ENCODE data around the gene CEBPZ.
"Not testable (repeated sequence)": the region's sequence is repeated elsewhere in the genome, so short reads cannot be mapped to it uniquely, and the experiment has no call there.

The CEBPZ gene

GRCh38 chr2:37219046-37219445 is 12.3 kb downstream of the CEBPZ start:
- no peak for DNase-seq (ENCODE audit: low read depth in 2 of 2, low spot score in 1 of 2)

- DNase-seq (ENCODE audit: low read depth in 2 of 2, low spot score in 1 of 2), result no peak
Observed at GRCh38 chr2:37215250-37215649, 16.1 kb downstream of the CEBPZ start.

GRCh38 chr2:37211939-37212338 is 19.5 kb downstream of the CEBPZ start:
- DNase-seq (ENCODE audit: low read depth in 2 of 2, low spot score in 1 of 2), result no peak

- DNase-seq (ENCODE audit: low read depth in 2 of 2, low spot score in 1 of 2), result no peak
Observed at GRCh38 chr2:37211212-37211611, 20.2 kb downstream of the CEBPZ start.

- not testable (repeated sequence) for DNase-seq (ENCODE audit: low read depth in 2 of 2, low spot score in 1 of 2)
Observed at GRCh38 chr2:37206760-37207159, 24.6 kb downstream of the CEBPZ start.

- DNase-seq (ENCODE audit: low read depth in 2 of 2, low spot score in 1 of 2), result no peak
Observed at GRCh38 chr2:37205689-37206341, 25.6 kb downstream of the CEBPZ start.

GRCh38 chr2:37205071-37205661 is 26.2 kb downstream of the CEBPZ start:
- not testable (repeated sequence) for DNase-seq (ENCODE audit: low read depth in 2 of 2, low spot score in 1 of 2)

GRCh38 chr2:37203708-37204107 is 27.7 kb downstream of the CEBPZ start:
- no peak for DNase-seq (ENCODE audit: low read depth in 2 of 2, low spot score in 1 of 2)

GRCh38 chr2:37201766-37202165 is 29.6 kb downstream of the CEBPZ start:
- DNase-seq (ENCODE audit: low read depth in 2 of 2, low spot score in 1 of 2), result peak; percentile 20 to 56

GRCh38 chr2:37201208-37201607 is 30.2 kb downstream of the CEBPZ start:
- DNase-seq (ENCODE audit: low read depth in 2 of 2, low spot score in 1 of 2), result no peak

- DNase-seq (ENCODE audit: low read depth in 2 of 2, low spot score in 1 of 2), result no peak
Observed at GRCh38 chr2:37198681-37199065, 32.7 kb downstream of the CEBPZ start.

GRCh38 chr2:37196320-37197195 is 34.8 kb downstream of the CEBPZ start, which contains the start of gene CEBPZOS:
CEBPZOS (plus strand) TSS chr2:37196496; CDS start chr2:37199705, 3,209 bp downstream.
- peak; percentile 78 to 80 for DNase-seq (ENCODE audit: low read depth in 2 of 2, low spot score in 1 of 2)

- not testable (repeated sequence) for DNase-seq (ENCODE audit: low read depth in 2 of 2, low spot score in 1 of 2)
Observed at GRCh38 chr2:37195862-37196319, 35.5 kb downstream of the CEBPZ start.

GRCh38 chr2:37192551-37192950 is 38.8 kb downstream of the CEBPZ start:
- DNase-seq (ENCODE audit: low read depth in 2 of 2, low spot score in 1 of 2), result no peak

GRCh38 chr2:37191747-37192146 is 39.6 kb downstream of the CEBPZ start:
- no peak for DNase-seq (ENCODE audit: low read depth in 2 of 2, low spot score in 1 of 2)

GRCh38 chr2:37191253-37191652 is 40.1 kb downstream of the CEBPZ start:
- DNase-seq (ENCODE audit: low read depth in 2 of 2, low spot score in 1 of 2), result no peak

- DNase-seq (ENCODE audit: low read depth in 2 of 2, low spot score in 1 of 2), result no peak
Observed at GRCh38 chr2:37190290-37190689, 41.1 kb downstream of the CEBPZ start.

- DNase-seq (ENCODE audit: low read depth in 2 of 2, low spot score in 1 of 2), result no peak
Observed at GRCh38 chr2:37189452-37190153, 41.8 kb downstream of the CEBPZ start.

GRCh38 chr2:37188570-37188969 is 42.8 kb downstream of the CEBPZ start, which contains the start of gene SULT6B1:
SULT6B1 (minus strand) TSS chr2:37188670; CDS start chr2:37188640, 30 bp downstream.
- no peak for DNase-seq (ENCODE audit: low read depth in 2 of 2, low spot score in 1 of 2)

- no peak for DNase-seq (ENCODE audit: low read depth in 2 of 2, low spot score in 1 of 2)
Observed at GRCh38 chr2:37181726-37182684, 49.4 kb downstream of the CEBPZ start.

Measured in stimulated activated CD8-positive, alpha-beta memory T cell treated with anti-CD3 and anti-CD28 coated beads, Interleukin-4, amount 100 ng/mL, for 4 hours (primary cell).